Duodenal mucosa (tissue), 2 donors: ENCODE measurements around the gene SLC39A2.

Source experiments
- H3K27ac ChIP-seq: one replicate; pipeline ENCODE4 v1.7.0; 2013; ENCODE audit warnings: low read depth, low read length
- H3K27me3 ChIP-seq, 2 donors: one replicate each; pipeline ENCODE4 v1.7.0; 2013; ENCODE audit warnings: low read length in 2 of 2, control low read depth in 1 of 2; ENCODE audit not compliant: insufficient read depth in 2 of 2, control insufficient read depth in 1 of 2
- H3K36me3 ChIP-seq, 2 donors: one replicate each; pipeline ENCODE4 v1.7.0; 2013; ENCODE audit warnings: low read length in 2 of 2, control low read depth in 1 of 2; ENCODE audit not compliant: insufficient read depth in 2 of 2, control insufficient read depth in 1 of 2
- H3K4me1 ChIP-seq, 2 donors: one replicate each; pipeline ENCODE4 v1.7.0; 2013; ENCODE audit warnings: low read length in 2 of 2, control low read depth in 1 of 2; ENCODE audit not compliant: insufficient read depth in 2 of 2, control insufficient read depth in 1 of 2
- H3K4me3 ChIP-seq, 2 donors: one replicate each; pipeline ENCODE4 v1.7.0; 2013; ENCODE audit warnings: low read length in 2 of 2, low read depth in 1 of 2
- H3K9ac ChIP-seq, 2 donors: one replicate each; pipeline ENCODE4 v1.7.0; 2013; ENCODE audit warnings: low read length in 2 of 2, low read depth in 1 of 2
- H3K9me3 ChIP-seq, 2 donors: one replicate each; pipeline ENCODE4 v1.7.0; 2013; ENCODE audit warnings: low read length in 2 of 2, control low read depth in 1 of 2; ENCODE audit not compliant: control insufficient read depth in 1 of 2

Gene SLC39A2

GRCh38 chr14:21043974-21044618, 45.0 kb downstream of the SLC39A2 start:
- H3K9ac ChIP-seq, result no peak overlapping the region
- no peaks in the 10 kb centered on the region for H3K9me3 ChIP-seq
- no peak overlapping the region for H3K4me3 ChIP-seq
- peaks cover 20 to 24% of the 10 kb centered on the region in 2 donors for H3K4me1 ChIP-seq
- H3K27me3 ChIP-seq, result no peaks in the 10 kb centered on the region
- no peaks in the 10 kb centered on the region for H3K36me3 ChIP-seq
- no peak overlapping the region for H3K27ac ChIP-seq

GRCh38 chr14:21047378-21047781, 48.3 kb downstream of the SLC39A2 start:
- peaks cover 10 to 14% of the 10 kb centered on the region in 2 donors for H3K4me1 ChIP-seq
- H3K4me3 ChIP-seq, result no peak overlapping the region
- H3K9ac ChIP-seq, result no peak overlapping the region
- H3K27me3 ChIP-seq, result no peaks in the 10 kb centered on the region
- H3K36me3 ChIP-seq, result no peaks in the 10 kb centered on the region
- H3K27ac ChIP-seq, result no peak overlapping the region
- H3K9me3 ChIP-seq, result no peaks in the 10 kb centered on the region

- Histone ChIP-seq H3K4me1 (peaks cover 3 to 9% of the 10 kb centered on the region in 2 donors), H3K9me3 (no peaks in the 10 kb centered on the region), H3K27ac (no peak overlapping the region), H3K4me3 (no peak overlapping the region), H3K36me3 (no peaks in the 10 kb centered on the region), H3K9ac (no peak overlapping the region), H3K27me3 (no peaks in the 10 kb centered on the region)
Measured at GRCh38 chr14:21048638-21049037, 49.5 kb downstream of the SLC39A2 start.

- Histone ChIP-seq H3K27ac (no peak overlapping the region), H3K9ac (no peak overlapping the region), H3K9me3 (no peaks in the 10 kb centered on the region), H3K4me1 (peaks cover 8 to 9% of the 10 kb centered on the region in 2 donors), H3K4me3 (no peak overlapping the region), H3K27me3 (no peaks in the 10 kb centered on the region), H3K36me3 (no peaks in the 10 kb centered on the region)
Measured at GRCh38 chr14:21049271-21049673, 50.2 kb downstream of the SLC39A2 start.

GRCh38 chr14:21050597-21050996, 51.5 kb downstream of the SLC39A2 start:
- Histone ChIP-seq H3K9ac (no peak overlapping the region), H3K27ac (no peak overlapping the region)

More at GRCh38 chr14:21050597-21050996, 51.5 kb downstream of the SLC39A2 start:
- Histone ChIP-seq H3K4me3 (no peak overlapping the region), H3K4me1 (peaks cover 20 to 21% of the 10 kb centered on the region in 2 donors), H3K27me3 (no peaks in the 10 kb centered on the region), H3K9me3 (no peaks in the 10 kb centered on the region), H3K36me3 (no peaks in the 10 kb centered on the region)
